Cardiac fibroblast (primary cell): ENCODE data around the gene SUSD3.
A peak's percentile ranks its signal among the peaks of the same experiment; 100 is the strongest.

Source experiments
- DNase-seq, 2 donors: peaks; one replicate each; pipeline versions ENCODE4 v3.0.0 to v3.0.0-alpha.2; 2010; ENCODE audit warnings: low read depth in 2 of 2
- H3K4me3 ChIP-seq, 2 donors: replicated peaks in 1 of 2; 1 replicate in 1 of 2; 2 replicates in 1 of 2; pipeline ENCODE4 v1.5.1; 2011; ENCODE audit warnings: low read depth in 2 of 2, low read length in 2 of 2, mild to moderate bottlenecking in 2 of 2, moderate library complexity in 1 of 2
- TF ChIP-seq, protein P1 (sequence below): IDR thresholded peaks from one replicate; pipeline ENCODE4 v1.5.1; 2011; ENCODE audit warnings: low read depth, mild to moderate bottlenecking, low read length, inconsistent platforms

The SUSD3 gene

DNA sequence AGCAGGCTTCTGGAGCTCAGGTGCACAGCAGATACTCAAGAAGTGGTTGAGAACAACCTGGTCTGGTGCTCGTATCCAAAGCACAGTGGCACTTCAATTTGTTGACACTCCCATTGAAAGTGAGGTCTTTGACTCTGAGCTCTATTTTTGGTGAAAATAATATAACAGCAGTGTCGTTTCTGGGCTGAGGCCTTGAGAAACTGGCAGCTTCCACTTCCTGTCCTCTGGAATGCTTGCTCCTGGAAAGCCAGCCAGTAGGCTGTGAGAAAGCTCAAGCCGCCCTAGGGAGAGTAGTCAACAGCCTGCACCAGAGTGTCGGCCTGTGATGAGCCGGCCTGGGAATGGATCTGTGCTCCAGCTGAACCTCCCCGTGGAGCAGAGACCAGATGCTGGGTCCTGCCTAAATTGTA lies 6.8 kb upstream of the SUSD3 start:
- no peak overlapping the region for H3K4me3 ChIP-seq
- TF ChIP-seq, protein P1, sequence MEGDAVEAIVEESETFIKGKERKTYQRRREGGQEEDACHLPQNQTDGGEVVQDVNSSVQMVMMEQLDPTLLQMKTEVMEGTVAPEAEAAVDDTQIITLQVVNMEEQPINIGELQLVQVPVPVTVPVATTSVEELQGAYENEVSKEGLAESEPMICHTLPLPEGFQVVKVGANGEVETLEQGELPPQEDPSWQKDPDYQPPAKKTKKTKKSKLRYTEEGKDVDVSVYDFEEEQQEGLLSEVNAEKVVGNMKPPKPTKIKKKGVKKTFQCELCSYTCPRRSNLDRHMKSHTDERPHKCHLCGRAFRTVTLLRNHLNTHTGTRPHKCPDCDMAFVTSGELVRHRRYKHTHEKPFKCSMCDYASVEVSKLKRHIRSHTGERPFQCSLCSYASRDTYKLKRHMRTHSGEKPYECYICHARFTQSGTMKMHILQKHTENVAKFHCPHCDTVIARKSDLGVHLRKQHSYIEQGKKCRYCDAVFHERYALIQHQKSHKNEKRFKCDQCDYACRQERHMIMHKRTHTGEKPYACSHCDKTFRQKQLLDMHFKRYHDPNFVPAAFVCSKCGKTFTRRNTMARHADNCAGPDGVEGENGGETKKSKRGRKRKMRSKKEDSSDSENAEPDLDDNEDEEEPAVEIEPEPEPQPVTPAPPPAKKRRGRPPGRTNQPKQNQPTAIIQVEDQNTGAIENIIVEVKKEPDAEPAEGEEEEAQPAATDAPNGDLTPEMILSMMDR = no peak
- DNase-seq = peak; percentile 23 to 85

DNA sequence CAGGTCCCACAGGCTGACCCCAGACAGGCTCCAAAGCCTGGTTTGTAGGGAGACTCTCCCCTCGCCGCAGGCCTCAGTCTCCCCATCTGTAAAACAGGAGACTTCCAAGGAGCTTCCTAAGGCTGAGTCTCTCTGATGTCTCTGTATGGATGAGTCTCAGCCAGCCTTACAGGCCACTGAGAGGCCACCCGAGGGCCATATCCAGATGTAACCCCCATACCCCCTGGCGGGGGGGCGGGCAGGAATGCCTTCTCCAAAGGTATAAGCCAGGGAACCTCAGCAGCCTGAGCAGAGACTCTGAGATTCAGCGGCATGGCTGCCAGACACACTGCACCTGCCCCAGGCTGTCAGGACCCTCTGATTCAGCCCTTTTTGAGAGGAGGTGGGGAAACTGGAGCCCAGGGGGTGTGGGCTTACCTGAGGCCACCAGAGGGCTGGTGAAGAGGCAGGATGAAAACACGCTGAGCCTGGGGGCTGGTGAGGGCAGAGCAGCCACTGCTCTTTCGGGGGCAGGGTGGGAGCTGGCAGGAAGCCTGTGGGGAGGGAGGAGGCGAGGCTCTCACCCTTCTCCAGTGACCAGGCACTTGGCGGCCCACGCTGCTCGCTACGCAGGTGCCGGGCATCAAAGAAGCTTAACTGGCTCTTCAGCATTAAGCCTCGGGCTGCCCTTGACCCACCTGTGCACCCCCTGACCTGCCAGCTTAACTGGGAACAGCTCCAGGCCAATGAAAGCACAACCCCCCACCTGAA lies 5.5 kb upstream of the SUSD3 start:
- TF ChIP-seq, protein P1 = no peak
- no peak overlapping the region for H3K4me3 ChIP-seq
- DNase-seq = no peak

DNA sequence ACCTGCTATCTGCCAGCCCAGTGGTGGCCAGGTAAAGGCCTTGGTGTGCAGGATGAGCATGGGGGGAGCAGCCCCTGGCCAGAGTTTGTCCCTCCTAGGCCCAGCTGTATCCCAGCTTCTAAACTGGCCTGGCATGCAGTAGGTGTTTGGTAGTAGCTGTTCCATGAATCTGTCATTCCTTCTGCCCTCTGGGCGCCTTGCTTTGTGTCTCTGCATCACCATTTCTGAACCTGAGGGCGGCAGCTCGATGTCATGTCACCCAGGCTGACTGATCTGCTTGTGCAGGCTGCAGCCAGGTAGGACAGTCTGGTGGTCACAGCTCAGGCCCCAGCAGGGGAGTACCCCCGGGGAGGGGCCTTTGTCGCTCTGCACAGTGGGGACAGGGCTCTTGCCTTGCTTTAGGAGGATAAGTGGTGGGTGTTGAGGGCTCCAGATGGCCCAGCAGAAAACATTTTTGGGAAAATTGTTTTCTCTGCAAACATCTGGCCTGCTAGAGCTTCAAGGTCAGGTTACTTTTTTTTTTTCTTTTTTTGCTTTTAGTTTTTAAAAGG lies 4.6 kb upstream of the SUSD3 start:
- no peak overlapping the region for H3K4me3 ChIP-seq
- TF ChIP-seq, protein P1 = no peak
- no peak for DNase-seq

DNA sequence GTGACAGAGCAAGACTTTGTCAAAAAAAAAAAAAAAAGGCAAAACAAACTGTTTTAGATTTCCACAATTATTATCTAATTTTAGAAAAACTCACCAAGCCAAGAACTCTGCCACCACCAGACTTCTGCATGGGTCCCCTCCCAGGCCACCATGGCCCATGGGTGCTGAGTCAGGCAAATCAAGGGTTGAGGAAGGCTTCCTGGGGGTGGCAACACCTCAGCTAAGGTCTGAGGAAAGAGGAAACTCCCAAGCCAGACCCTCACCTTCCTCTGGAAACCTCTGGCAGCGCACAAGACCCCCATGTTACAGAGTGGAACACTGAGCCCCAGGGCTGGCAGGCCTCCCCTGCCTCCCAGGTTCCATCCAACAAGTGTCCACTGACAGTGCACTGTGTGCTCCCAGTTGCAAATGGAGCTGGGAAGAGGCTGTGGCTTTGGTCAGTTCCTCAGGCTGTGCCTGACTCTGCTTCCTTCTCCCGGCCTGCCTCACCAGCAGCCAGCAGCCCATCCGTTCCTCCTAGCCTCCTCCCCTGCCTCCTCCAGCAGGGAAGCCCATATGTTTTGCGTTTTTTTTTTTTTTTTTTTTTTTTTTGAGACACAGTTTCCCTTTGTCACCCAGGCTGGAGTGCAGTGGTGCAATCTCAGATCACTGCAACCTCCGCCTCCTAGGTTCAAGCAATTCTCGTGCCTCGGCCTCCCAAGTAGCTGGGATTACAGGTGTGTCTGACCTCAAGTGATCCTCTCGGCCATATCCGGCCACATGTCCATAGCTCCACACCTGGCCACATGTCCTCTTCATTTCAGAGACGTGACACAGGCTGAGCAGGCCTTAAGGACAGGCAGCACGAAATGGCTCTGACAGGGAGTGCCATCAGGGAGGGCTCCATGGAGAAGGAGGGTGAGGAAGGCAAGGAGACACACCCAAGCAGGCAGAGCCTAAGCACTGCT lies 3.5 kb upstream of the SUSD3 start:
- DNase-seq = no peak
- no peak overlapping the region for H3K4me3 ChIP-seq
- TF ChIP-seq, protein P1 = no peak

DNA sequence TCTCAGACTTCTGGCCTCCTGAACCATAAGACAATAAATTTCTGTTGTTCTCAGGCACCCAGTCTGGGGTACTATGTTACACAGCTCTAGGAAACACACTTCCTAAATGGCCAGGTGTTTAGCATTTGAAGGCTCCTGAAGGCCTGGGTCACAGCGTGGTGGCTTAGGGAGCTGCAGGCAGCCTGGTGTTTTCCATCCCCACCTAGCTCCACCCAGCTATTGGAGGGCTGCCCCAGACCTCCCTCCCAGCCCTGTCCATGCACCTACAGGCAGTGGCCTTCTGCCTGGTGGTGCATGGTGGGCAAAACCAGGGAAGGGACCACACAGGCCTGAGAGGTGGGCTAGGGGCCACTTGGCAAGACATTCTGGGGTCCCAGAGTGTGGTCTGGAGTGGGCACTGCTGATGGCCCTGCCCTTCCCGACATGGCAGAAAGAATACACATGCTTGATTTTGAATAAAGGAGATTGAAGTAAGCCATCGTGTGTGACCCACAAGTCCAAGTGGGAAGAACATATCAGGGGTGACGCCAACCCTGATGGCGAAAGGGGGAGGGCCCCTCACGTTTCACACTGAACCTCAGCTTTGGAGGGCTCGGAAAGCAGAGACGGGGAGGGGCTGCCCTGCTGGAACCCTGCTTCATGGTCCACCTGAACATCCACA lies 1.3 kb upstream of the SUSD3 start:
- no peak for DNase-seq
- TF ChIP-seq, protein P1 = no peak
- no peak overlapping the region for H3K4me3 ChIP-seq

DNA sequence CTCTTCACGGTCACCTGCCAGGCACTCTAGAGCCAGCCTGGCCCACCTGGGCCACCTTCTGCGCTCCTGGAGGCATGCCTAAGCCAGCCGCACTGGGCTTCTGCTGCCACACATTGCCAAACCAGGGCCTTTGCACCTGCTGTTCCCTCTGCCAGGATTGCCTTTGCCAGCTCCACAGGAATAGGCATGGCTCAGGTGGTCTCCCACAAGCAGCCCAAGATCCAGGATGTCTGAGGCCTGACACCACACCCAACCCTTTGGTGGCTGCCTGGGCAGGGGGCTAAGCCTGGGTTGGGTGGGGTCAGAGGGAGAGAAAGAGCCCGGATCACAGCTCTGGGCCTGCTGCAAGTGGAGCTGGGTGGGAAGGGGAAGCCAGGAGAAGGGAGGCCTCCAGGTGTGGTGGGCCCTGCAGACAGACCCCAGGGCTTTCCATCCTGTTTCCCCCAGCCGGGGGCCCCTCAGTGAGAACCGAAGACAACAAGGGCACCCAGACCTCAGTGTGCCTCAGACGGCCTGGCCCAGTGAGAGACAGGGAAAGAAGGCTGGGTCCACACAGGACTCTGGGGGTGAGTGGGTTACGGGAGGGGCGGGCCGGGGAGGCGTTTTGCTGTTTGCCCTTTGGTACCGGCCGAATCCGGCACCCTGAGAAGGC lies 672 bp upstream of the SUSD3 start:
- TF ChIP-seq, protein P1 = no peak
- no peak overlapping the region for H3K4me3 ChIP-seq
- no peak for DNase-seq
